IPS-18a (cell line): Measurements from ENCODE around the gene ACBD6.

Experiments used
- H3K27ac ChIP-seq: one replicate; pipeline ENCODE4 v1.5.1; 2013; ENCODE audit warnings: low read length
- H3K27me3 ChIP-seq: one replicate; pipeline ENCODE4 v1.6.1; 2013; ENCODE audit warnings: mild to moderate bottlenecking, low read length; ENCODE audit not compliant: control insufficient read depth, insufficient read depth
- H3K36me3 ChIP-seq: one replicate; pipeline ENCODE4 v1.6.1; 2013; ENCODE audit warnings: low read depth, low read length; ENCODE audit not compliant: control insufficient read depth
- H3K4me1 ChIP-seq: one replicate; pipeline ENCODE4 v1.6.1; 2013; ENCODE audit warnings: low read depth, low read length; ENCODE audit not compliant: control insufficient read depth
- H3K4me3 ChIP-seq: one replicate; pipeline ENCODE4 v1.5.1; 2013; ENCODE audit warnings: low read length
- H3K9ac ChIP-seq: one replicate; pipeline ENCODE4 v1.6.1; 2013; ENCODE audit warnings: mild to moderate bottlenecking, low read length, moderate library complexity
- H3K9me3 ChIP-seq: one replicate; pipeline ENCODE4 v1.6.1; 2013; ENCODE audit warnings: low read depth, low read length; ENCODE audit not compliant: control insufficient read depth

ACBD6 gene

DNA sequence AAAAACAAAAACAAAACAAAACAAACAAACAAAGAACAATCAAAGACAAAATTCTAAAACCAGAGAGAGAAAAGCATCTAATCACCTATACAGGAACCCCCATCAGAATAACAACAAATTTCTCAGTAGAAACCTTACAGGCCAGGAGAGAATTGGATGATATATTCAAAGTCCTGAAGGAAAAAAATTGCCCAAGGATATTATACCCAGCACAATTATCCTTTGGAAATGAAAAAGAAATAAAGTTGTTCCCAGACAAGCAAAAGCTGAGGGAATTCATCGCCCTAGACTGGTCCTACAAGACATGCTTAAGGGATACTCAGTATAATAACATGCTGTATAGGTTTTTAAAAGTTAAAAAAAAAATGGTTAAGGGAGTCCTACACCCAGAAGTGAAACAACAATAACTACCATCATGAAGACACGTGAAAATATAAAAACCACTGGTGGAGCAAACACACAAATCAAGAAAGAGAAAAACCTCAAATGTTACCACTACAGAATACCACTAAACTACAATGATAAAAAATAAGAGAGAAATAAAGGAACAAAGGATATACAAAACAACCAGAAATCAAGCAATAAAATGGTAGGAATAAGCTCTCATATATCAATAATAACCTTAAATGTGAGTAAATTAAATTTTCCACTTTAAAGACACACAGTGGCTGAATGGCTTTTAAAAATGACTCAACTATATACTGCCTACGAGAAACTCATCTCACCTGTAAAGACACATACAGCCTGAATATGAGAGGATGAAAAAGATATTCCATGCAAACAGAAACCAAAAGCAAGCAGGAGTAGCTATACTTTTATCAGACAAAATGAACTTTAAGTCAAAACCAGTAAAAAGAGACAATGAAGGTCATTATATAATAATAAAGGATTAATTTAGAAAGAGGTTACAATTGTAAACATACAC lies 121.9 kb downstream of the ACBD6 start:
- H3K36me3 ChIP-seq: no peaks in the 10 kb centered on the region
- H3K27me3 ChIP-seq: no peaks in the 10 kb centered on the region
- no peak overlapping the region for H3K4me3 ChIP-seq
- no peak overlapping the region for H3K27ac ChIP-seq
- no peaks in the 10 kb centered on the region for H3K4me1 ChIP-seq
- H3K9ac ChIP-seq: no peak overlapping the region
- H3K9me3 ChIP-seq: peaks cover 20% of the 10 kb centered on the region

DNA sequence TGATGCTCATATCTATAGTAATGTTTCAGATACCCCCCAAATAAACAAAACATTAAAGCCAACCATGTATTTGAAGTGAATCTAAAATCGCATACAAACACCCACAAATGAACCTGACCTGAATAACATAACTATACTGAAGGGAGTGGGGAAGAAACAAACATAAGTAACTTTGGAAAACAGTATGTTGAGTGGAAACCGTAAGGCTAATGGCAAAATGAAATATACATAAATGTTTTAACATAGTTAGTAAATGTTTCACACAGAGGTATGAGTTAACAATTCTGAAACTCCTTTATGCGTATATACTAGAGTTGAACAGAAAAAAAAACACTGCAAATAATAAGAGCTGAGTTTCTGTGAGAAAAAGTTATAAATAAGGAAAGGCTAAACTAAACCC lies 125.6 kb downstream of the ACBD6 start:
- Histone ChIP-seq H3K36me3 (no peaks in the 10 kb centered on the region), H3K9me3 (peaks cover 12% of the 10 kb centered on the region), H3K9ac (no peak overlapping the region), H3K4me3 (no peak overlapping the region), H3K27me3 (no peaks in the 10 kb centered on the region), H3K27ac (no peak overlapping the region), H3K4me1 (peaks cover 8% of the 10 kb centered on the region)

DNA sequence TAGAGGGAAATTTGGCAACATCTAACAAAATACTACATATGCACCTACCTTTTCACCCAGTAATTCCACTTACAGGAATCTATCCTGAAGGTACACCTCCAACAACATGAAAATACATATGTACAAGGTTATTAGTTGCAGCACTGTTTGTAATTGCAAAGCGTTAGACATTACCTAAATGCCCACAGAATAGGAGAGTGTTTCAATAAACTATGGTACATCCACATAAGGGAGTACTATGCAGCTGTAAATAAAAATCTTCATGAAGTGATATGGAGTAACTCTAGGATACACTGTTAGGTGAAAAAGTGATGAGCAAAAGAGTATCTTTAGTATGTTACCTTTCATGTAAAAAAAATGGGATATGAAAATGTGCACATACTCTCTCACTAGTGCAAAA lies 126.1 kb downstream of the ACBD6 start:
- no peak overlapping the region for H3K4me3 ChIP-seq
- no peaks in the 10 kb centered on the region for H3K27me3 ChIP-seq
- H3K27ac ChIP-seq: no peak overlapping the region
- H3K9me3 ChIP-seq: peaks cover 10% of the 10 kb centered on the region
- no peak overlapping the region for H3K9ac ChIP-seq
- no peaks in the 10 kb centered on the region for H3K36me3 ChIP-seq
- H3K4me1 ChIP-seq: peaks cover 11% of the 10 kb centered on the region

DNA sequence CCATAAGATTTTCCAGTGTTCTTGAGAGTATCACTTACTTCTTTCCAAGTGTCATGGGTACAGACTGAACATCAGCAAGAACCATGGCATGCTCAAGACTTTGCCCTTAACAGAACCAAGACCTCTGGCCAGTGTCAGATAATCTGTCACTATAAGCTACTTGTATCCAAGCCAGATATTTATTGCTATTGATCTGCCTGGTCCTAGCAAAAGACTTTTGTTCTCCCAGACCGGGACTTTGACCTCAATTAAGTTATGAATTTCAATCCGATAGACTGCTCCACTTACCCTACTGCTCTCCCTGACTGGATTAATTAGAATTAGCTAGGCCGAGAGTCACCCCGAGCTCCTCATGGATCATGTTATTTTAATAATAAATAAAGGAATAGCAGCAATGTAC lies 129.6 kb downstream of the ACBD6 start:
- Histone ChIP-seq H3K36me3 (no peaks in the 10 kb centered on the region), H3K27ac (no peak overlapping the region), H3K9ac (no peak overlapping the region), H3K9me3 (no peaks in the 10 kb centered on the region), H3K27me3 (no peaks in the 10 kb centered on the region), H3K4me1 (peaks cover 17% of the 10 kb centered on the region), H3K4me3 (no peak overlapping the region)

DNA sequence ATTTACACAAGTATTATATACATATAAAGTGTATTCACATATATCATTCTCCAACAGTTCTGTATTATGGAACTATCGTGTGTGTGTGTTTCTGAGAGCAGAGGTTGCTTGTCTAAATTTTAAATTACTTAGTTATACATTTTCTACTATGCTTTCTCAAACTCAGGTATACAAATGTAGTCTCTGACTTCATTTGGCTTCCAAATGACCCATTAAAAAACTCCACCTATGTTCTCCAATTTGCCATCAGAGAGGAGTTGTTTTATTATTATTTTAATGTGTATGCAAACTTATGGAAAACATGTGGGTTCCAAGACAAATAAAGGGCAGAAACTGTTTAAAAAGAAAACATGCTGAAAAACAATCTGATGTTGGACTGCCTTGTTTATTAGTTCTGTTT lies 131.8 kb downstream of the ACBD6 start:
- no peak overlapping the region for H3K9ac ChIP-seq
- H3K4me1 ChIP-seq: peaks cover 17% of the 10 kb centered on the region
- no peak overlapping the region for H3K27ac ChIP-seq
- no peak overlapping the region for H3K4me3 ChIP-seq
- H3K36me3 ChIP-seq: no peaks in the 10 kb centered on the region
- no peaks in the 10 kb centered on the region for H3K9me3 ChIP-seq
- no peaks in the 10 kb centered on the region for H3K27me3 ChIP-seq

DNA sequence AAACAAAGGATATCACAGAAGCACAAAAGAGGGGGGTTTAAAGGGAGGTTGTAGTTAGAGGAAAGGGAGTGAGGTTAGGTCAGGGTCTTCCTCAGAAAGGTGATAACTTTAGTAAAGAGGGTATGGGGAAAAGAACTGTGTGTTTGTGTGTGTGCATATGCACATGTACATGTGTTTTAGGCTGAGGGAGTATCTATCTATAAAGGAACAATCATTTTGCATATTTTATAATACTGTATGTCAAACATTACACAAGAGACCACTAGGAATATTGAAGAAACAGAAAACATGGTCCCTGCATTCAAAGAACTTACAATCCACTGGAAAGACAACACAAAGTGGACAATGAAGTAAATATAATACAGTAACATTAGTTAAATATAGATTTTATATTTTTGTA lies 132.2 kb downstream of the ACBD6 start:
- Histone ChIP-seq H3K9ac (no peak overlapping the region), H3K27ac (no peak overlapping the region), H3K9me3 (no peaks in the 10 kb centered on the region), H3K4me1 (peaks cover 17% of the 10 kb centered on the region), H3K4me3 (no peak overlapping the region), H3K27me3 (no peaks in the 10 kb centered on the region), H3K36me3 (no peaks in the 10 kb centered on the region)

DNA sequence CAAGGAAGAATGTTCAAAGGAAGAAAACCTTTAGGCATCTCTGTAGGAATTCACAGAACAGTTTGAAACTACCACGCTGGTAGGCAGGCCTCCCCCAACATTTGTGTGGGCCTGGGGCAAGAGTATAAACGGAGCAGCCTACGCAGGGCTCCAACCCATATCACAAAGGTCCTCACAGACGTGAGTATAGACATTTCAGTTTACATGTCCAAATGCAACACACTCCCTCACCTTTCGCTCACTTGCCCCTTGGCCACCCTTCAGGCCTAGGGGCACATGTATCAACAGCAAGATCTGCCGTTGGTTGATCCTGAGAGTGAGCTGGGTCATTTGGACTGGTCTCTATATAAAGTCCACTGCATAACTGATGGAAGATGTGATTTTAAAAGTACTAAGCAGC lies 133.3 kb downstream of the ACBD6 start:
- H3K36me3 ChIP-seq: no peaks in the 10 kb centered on the region
- H3K4me1 ChIP-seq: peaks cover 12% of the 10 kb centered on the region
- H3K4me3 ChIP-seq: no peak overlapping the region
- no peak overlapping the region for H3K27ac ChIP-seq
- H3K9me3 ChIP-seq: no peaks in the 10 kb centered on the region
- no peaks in the 10 kb centered on the region for H3K27me3 ChIP-seq
- no peak overlapping the region for H3K9ac ChIP-seq

DNA sequence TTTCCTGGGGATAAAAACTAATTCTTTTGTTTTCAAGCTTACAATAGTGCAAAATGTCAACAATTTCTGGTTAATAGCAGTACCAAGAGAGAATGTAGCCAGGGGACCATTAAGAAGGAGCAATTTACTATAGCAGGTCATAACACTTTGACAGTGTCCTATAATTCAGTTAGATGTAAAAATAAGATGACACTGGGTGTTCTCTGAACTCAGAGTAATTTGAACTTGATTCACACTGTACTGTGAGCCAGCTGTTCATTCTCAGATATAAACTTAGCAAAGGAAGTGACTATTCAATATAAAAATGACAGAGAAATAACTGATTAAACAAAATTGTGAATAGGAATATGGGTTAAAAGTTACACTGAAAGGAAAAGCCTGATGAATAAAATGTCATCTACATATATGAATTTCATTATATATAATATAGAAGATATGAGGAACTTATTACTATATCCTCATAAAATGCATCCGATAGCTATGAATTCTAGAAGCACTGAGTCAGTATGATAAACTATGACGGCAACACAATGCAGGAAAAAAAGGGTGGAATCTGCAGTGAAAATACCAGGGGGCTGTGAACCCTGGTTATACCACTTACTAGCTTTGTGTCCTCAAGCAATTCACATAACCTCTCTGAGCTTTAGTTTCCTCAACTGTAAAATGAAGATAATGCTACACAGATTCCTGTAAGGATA lies 135.9 kb downstream of the ACBD6 start:
- Histone ChIP-seq H3K4me1 (peaks cover 24% of the 10 kb centered on the region), H3K9me3 (no peaks in the 10 kb centered on the region), H3K27ac (no peak overlapping the region), H3K9ac (no peak overlapping the region), H3K27me3 (no peaks in the 10 kb centered on the region), H3K36me3 (no peaks in the 10 kb centered on the region), H3K4me3 (no peak overlapping the region)

DNA sequence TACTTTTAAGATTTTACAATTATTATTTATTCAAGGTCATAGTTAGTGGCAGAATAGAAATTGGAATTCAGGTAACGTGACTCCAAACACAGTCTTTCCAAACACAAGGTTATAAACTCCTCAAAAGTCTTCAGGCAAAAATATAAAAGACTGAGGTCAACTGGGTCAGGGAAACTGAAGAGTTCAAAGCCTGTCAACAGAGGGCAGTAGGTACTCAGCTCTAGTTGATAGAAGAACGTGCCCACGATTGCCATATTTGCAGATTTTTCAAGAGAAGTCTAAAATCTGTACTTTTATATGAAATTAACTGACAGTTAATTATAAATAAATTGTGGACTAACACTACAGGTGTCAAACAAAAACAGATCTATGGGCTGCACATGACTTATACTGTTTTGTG lies 137.3 kb downstream of the ACBD6 start:
- no peaks in the 10 kb centered on the region for H3K9me3 ChIP-seq
- H3K27me3 ChIP-seq: no peaks in the 10 kb centered on the region

DNA sequence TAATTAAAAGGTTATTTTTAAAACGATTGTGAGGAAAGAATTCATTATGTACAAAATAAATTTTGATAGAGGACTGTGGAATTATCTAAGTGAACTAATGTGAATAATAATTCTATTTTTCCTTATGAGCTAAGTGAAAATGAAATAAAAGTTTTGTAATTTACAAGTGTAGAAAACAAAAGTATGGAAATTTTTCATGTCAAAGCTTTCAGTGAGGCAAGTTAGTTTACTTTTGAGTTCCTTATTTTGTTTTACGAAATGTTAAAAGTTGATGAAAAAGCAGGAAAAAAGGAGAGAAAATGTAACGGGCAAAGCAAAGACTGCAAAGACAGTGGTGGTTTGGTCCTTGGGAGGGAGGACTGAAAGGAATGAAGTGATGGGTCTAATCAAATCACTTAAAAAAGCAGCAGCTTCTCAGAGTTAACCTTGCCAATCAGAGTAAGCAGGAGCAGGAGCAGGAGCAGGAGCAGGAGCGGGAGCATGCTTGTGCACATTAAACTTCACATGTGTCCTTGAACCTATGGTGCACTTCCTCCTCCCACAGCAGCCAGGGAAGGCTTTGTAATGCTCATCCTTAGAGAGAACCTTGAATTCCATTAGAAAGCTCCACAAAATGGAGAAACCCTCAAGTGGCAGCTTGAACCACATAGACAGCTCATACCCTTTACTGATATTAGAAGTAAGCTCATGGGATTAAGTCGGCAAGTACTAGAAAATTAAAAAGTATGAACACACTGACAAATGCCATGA lies 139.0 kb downstream of the ACBD6 start:
- H3K4me3 ChIP-seq: no peak overlapping the region
- no peak overlapping the region for H3K27ac ChIP-seq
- H3K9me3 ChIP-seq: no peaks in the 10 kb centered on the region
- H3K9ac ChIP-seq: no peak overlapping the region
- no peaks in the 10 kb centered on the region for H3K36me3 ChIP-seq
- peaks cover 16% of the 10 kb centered on the region for H3K4me1 ChIP-seq
- no peaks in the 10 kb centered on the region for H3K27me3 ChIP-seq

More for the DNA sequence above, 137.3 kb downstream of the ACBD6 start:
- H3K9ac ChIP-seq: no peak overlapping the region
- H3K36me3 ChIP-seq: no peaks in the 10 kb centered on the region
- no peak overlapping the region for H3K27ac ChIP-seq
- no peak overlapping the region for H3K4me3 ChIP-seq
- peaks cover 16% of the 10 kb centered on the region for H3K4me1 ChIP-seq

DNA sequence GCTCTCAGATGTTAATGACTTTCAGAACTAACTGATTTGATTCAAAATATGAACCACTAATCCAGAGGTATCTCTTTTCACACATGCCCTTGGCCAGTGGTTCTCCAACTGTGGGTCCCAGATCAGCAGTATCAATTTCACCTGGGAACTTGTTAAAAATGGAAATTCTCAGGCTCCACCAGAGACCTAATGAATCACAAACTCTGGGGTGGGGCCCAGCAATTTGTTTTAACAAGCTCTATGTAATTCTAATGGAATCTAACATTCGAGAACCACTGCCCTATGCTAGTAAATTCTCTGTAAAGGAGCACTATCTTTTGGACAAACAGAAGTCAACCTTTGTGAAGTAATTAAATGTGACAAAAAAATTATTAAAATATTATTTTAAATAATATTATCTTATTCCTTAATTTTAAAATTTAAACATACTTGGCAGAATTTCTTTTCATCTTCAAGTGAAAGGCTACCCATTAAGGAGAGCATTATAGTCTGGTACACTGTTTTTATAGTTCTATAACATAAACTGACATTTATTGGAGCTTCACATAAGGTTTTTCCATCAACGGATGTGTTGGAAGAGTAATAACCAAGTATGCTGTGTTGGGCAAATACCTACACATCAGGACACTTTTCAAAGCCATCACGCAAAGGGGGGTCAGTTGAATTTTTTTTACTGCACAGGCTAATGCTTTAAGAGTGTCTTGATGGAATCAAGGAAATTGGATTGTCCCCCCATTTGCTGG lies 141.9 kb downstream of the ACBD6 start:
- H3K36me3 ChIP-seq: no peaks in the 10 kb centered on the region
- peaks cover 16% of the 10 kb centered on the region for H3K4me1 ChIP-seq
- no peaks in the 10 kb centered on the region for H3K27me3 ChIP-seq
- no peak overlapping the region for H3K4me3 ChIP-seq
- no peaks in the 10 kb centered on the region for H3K9me3 ChIP-seq
- no peak overlapping the region for H3K9ac ChIP-seq
- H3K27ac ChIP-seq: no peak overlapping the region
